Measurements from ENCODE around the gene TRMT10B.

DNA sequence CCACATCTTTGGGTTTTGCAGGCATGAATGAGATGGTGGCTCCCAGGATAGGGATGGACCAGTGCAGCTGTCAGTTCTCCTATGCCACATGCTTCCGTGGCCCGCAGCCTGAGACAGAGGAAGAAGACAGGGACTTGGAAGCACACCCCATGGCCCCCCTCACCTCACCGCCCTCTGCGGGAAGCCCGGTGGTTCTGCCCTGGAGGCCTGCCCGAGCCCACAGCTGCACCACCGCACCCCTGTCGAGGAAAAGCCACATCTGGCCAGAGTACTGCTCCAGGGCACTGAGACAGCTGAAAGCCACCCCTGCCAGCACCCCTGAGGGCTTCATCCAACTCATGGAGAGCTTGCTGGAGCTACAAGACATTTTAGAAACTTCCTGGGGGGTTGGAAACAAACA lies 7.6 kb upstream of the TRMT10B start:
- TF ChIP-seq GATA2 (IDR thresholded peaks at IDR 0.05; ENCODE audit: low read depth, low read length) (no peak), GATA3 (IDR thresholded peaks at IDR 0.05; ENCODE audit: low read depth, low read length) (no peak)
